ENCODE data around the gene TCOF1.
"Not testable (repeated sequence)": the region's sequence is repeated elsewhere in the genome, so short reads cannot be mapped to it uniquely, and the experiment has no call there.

TCOF1 gene

DNA sequence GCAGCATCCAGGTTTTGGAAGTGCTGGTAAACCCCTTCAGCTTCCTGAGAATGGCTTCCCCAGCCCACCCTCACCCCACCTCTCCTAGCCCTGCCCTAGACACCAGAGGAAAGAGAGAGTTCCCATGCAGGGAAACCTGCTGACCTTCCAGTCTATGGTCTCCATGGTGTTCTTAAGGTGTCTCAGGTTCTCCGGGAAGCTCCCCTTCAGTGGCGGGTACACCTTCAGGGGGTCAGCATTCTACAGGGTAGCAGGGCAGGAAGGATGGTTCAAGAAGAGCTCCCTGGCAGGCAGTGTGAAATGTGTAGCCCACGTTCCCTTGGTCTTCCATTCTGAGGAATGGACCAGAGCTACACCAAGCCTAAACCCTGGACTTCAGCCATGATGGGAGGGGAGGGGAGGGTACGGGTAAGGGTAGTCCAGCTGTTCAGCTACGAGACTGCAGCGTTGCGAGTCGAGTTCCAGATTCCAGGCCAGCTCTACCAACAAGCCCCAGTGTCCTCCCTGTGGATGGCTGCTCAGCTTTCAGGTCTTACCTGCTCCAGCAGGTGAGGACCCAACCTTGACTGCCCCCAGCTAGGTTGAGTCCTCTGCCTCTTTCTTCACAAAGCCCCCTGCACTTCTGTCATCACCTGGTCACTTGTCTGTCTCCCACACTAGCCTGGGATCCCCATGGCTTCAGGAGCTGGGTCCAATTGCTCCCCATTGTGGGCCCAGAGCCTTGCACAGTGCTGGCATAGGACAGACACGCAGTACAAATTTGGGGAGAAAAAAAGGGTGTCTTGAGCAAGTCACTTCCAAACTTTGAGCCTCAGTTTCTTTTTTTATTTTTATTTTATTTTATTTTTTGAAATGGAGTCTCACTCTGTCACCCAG is 47.7 kb downstream of the TCOF1 start:
- DNase-seq: no peak

DNA sequence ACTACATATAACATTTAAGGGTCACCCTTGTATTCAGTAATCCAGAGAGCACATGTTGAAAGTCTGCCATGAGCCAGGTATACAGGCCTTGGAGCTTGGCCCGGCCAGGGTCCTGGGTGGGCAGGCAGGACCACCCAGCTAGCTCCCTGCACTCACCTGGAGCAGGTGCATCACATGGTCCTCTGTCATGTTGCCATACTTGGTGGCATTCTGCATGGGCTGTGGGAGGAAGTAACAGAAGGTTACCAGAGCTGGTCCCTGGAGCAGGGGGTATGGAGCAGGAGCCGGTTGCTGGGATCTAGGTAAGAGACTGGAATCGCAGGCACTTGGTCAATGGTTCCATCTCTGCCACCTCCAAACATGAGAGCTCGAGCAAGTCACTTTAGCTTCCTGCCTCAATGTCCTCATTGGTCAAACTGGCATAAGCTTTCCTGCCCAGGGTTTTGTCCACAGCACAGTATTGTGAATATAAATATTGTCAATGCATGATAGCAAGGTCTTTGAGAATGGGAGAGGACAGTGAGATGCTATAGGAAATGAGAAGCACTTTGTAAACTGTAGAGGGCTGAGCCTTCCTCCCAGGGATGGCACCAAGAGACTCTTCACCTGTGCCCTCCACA is 48.7 kb downstream of the TCOF1 start:
- DNase-seq: no peak

- peak; percentile 11 for DNase-seq
Measured at GRCh38 chr5:150406723-150407095, 49.2 kb downstream of the TCOF1 start.

DNA sequence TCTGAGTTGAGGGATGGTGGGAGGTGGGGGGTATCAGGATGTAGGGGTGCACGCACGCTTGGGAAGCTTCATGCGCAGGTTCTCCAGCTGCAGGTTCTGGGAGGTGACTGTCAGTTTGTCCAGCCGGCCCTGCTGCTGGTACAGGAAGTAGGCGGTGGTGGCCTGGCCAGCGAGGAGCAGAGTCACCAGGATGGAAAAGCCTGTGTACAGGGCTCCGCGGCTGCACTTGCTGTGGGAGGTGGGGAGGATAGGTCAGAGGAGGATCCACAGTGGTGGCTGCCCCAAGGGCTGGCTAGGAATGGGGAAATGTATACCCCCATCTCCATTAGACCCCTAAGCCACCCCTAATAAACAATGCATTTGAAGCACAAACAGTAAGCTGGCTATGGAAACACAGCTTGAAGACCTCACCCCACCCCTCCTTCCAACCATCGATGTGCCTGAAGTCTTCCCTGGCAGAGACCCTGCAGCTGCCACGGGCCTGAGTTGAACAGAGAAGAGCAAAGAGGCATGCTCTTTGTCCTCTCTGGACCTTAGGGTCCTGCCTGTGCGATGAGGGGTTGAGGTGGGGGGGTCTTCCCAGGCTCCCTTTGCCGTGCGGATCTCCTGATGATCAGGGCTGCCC is 49.7 kb downstream of the TCOF1 start:
- no peak for DNase-seq

DNA sequence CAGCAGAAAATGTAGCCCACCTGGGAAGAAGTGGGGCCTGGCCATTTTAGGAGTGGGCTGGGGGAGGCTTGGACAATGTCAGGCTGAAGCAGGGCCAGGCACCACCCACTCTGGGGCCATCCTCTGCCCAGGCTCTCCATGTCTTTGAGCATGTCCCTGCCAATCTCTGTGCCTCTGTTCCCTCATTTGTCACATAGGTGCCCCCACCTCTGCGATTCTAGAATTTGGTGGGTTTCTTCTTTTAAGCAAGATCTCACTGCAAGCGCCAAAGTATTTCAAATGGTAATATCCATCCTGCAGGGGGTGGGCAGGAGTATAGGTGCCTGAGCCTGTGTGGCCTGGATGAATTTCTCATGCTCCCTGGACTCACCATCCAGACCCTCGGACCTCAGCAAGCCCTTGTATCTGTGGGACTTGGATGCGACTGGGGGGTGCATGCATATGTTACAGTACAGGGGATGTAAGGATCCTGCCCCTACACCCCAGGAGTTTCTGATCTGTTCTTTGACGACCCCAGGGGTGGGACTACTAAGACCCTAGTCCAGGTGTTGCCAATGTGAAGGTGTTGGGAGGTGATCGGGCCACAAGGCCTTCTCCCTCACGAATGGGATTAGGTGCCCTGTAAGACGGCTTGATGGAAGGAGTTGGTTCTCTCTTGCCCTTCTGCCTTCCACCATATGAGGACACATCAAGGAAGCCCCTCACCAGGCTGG is 50.9 kb downstream of the TCOF1 start:
- DNase-seq: no peak

DNA sequence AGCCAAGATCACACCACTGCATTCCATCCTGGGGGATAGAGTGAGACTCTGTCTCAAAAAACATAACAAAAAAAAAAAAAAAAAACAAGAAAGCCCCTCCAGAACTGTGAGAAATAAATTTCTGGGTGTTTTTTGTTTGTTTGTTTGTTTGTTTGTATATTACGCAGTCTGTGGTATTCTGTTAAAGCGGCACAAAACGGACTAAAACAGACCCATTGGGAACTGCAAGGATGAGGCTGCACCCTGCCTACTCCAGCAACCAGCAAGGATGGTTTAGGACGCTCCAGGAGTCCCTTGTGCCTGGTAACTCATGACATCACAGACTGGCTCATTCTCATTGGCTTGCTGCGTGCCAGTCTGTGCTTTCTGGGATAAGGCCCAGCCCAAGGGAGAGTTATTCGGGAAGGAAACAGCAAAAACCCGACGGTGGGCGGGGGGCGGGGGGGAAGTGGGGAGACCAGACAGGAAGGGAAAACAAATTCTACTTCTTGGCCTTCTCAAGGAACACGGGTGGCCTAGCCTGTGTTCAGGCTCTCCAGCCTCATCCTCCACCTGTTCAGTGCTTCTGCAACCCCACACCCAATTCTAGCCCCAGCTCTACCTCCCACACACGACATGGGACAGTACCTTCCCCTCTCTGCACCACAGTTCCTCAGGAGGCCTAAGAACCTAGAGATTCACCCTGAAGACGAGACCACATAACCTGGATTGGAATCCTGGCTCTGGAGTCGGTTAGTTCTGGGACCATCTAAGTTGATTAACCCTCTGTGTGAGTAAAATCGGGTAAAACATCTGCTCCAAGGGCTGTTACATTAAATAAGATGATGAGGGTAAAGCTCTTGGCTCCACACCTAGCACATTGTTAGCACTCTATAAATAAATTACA is 52.4 kb downstream of the TCOF1 start:
- DNase-seq: peak; percentile 75

DNA sequence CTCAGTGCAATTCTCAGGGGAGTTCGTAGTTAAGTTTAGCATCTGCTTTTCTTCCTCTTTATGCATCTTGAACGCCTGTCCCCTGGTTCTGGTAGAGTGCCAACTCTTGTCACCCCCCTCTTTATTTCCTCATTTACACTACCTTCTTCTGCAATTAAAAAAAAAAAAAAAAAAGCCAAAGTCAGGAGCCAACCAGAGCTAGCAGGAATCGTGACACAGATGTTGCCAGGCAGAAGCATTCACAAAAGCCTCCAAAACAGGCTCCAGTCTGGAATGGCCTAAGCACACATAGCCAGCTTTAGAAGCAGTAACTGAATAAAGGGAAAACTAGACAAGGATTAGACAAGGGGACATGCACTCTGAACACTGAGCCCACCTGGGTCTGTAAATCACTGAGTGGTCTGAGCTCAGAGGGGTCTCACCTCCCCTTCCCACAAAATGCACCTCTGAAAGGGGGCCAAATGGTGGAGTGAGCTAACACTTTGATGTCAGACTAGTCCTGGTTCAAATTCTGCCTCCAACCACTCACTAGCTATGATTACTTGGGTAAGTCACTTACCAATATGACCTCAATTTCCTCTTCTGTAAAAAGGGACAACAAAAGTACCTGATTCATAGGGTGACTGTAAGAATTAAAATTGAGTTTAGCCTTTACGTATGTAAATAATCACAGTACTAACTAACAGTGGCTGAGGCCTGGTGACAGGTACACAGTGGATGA is 53.2 kb downstream of the TCOF1 start:
- DNase-seq: peak; percentile 16

DNA sequence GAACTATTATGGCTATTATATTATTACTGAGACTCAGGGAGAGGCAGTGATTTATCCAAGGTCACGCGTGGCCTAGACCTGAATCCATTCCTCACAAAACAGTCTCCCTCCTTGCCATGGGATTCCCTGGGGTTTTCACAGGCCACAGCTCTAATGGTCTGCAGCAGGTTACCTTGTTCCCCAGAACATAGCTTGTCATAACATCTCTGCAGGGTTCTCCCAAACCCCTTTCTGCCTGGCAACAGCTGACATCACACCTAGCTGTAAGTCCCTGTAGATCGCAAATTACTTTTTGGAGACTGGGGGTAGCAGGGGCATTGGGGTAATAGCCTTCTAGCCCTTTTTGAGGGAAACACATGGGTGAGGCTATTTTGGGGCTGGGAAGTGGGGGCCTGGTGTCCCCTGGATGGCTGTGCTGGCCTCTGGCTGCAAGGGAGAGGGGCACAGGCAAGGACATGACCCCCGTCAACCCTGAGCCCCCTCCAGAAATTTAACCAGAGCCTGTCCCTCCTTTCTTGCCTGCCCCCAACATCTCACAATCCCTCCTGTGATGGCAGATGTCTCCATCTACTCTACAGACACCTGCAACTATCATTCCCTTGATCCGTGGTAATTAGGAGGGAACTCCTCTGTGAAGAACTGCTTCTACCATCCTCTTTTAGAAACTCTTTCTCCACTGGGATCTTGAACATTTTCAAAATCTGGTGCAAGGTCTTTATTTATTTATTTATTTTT is 53.9 kb downstream of the TCOF1 start:
- no peak for DNase-seq

DNA sequence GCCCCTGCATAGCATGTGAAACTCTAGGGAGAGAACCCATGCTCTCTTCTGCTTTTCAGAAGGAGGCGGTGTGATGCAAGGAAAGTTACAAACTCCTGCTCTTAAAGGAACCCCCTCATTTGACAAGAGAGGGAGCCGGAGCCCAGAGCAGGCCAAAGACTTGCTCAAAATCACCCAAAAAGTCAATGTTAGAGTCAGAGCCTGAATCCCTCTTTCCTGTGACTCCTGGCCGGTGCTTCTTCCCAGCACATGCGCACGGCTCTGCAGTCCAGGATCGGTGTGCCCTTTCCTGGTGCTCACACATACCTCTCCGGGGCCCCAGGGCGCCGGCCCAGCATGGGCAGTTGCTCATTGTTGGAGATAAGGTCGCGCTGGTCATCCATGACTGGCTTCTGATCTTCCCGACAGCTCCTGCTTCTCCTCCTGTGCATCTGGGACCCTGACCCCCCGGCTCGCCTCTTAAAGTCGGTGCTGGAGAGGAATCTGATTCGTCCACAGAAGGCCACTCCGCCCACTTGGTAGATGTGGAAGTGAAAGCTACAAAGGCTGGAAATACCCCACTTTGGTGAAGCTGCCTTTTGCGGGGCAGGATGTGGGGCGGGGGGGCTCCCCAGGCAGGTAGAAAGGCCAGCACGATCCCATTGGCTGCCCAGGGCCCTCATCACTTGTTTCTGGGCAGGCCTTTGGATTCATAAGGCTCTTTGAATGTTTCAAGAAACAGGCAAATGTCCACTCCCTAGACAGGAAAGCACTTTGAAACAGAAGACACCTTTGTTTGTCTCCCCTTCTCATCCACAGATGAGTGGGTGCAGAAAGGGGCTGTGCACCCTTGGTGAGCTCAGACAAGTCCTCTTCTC is 55.0 kb downstream of the TCOF1 start, which contains the start of gene CD74:
Gene CD74, minus strand, starts transcription at position 592 of the 857 bp plus-strand sequence. Its CDS starts 161 bp downstream, at position 431.
- DNase-seq: no peak

DNA sequence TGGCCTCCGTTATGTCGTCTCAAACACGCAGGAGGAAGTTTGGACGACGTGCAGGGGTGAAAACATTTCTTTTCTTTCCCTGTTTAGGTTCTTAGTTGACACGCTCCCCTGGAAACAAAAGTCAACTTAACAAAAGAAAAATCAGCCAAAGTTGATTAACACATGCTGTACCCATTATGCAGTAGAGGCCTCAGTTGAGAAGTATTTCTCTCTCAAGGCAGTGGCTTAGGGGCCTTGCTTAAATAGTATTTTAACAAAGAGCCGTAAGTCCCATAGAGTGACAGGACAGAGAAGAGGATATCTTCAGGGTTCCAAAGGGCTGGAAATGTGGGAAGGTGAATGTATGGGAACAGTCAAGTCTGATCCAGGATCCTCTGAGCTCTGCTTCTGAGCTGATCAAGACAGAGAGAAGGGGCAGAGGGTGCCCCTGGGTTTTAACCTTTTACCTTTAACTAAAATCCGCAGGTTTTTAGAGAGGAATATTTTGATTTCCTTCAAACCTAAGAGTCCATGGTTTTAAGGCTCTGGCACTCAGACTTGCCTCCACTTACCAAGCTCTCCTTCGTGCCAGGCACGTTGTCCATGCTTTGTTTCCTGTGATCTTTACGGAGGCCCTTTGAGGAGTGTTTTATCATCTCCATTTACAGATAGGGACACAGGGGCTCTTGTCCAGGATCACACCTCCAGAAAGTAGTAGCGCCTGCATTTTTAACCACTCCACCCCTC is 55.8 kb downstream of the TCOF1 start:
- no peak for DNase-seq

DNA sequence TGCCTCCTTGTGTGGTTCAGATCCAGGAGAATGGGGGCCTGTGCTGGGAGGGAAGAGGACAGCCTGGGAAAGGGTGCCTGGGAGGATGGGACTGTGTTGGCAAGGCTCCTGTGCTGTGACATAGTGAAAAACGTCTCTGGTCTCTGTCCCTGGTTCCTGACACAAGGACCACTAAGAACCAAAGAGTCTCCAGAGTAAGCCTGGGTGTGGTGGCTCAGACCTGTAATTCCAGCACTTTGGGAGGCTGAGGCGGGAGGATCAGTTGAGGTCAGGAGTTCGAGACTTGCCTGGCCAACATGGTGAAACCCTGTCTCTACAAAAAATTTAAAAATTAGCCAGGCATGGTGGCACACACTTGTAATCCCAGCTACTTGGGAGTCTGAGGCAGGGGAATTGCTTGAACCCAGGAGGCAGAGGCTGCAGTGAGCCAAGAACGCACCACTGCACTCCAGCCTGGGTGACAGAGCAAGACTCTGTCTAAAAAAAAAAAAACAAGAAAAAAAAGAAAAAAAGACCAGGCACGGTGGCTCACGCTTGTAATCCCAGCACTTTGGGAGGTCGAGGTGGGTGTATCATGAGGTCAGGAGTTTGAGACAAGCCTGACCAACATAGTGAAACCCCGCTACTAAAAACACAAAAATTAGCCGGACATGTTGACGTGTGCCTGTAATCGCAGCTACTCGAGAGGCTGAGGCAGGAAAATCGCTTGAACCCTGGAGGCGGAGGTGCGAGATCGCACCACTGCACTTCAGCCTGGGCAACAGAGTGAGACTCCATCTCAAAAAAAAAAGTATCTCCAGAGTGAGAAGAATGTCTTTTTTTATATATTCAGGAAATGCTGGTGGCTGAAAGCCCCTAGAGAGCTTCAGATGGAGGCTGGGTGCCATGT is 56.6 kb downstream of the TCOF1 start:
- not testable (repeated sequence) for DNase-seq

DNA sequence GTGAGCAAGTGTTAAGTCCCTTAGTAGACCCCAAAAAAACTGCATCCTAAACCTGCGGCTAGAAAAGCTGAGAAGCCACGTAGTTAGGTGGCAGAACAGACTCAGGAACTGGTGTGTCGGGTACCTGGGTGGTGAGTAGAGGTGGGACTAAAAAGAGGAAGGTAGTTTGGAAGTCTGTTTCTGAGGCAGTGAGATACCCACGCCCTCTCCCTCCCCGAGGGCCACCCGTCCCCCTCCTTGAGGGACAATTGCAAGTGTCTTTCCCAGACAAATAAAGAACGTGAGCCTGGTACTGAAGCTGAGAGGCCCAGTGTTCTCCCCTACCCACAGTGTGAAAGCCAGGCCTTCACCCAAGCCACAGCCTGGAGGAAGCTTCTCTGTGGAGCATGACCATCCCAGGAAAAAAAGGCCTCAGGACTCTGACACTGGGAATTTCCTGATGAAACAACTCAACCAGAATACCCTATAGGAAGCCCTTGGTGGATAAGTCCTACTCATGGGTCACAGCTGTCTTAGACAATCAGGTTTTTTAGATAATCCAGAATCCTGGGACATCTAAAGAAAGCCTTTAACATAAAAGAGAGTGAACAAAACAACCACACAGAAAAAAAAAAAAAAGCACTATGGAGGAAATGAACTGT is 62.3 kb downstream of the TCOF1 start:
- DNase-seq: no peak

- no peak for DNase-seq
Measured at GRCh38 chr5:150422075-150422474, 64.6 kb downstream of the TCOF1 start.

- no peak for DNase-seq
Measured at GRCh38 chr5:150422758-150423157, 65.3 kb downstream of the TCOF1 start.

- not testable (repeated sequence) for DNase-seq
Measured at GRCh38 chr5:150426165-150426564, 68.7 kb downstream of the TCOF1 start.

DNA sequence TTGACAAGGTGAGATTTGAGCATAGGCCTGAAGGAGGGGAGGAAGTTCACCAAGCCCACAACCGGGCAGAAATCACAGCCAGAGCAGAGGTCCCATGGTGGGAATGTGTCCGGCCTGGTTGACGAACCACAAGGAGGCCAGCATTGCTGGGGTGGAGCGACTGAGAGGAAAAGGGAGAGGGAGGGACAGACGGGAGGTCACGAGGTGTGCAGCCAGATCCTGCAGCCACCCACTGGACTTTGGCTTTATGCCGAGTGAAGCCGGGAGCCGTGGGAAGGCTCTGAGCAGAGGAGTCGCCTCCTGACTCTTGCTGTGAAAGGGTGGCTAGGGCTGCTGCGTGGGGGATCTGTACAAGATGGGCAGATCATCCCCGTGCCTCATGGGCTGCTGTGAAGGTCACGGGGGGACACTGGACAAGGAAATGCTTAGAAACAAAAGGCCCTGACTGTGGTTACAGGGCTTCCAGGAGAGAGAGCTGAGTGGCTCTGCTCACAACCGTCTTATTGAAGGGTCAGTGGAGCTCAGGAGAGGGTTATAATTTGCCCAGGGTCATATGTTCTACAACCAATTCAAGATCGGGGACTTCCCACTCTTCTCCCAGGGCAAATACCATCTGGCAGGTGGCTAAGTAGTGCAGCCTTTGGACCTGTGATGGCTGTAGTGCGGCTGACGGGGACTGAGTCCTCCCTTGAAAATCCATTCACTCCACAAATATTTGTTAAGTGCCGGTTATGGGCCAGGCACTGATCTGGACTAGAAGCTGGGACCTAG is 70.8 kb downstream of the TCOF1 start:
- DNase-seq: no peak

GRCh38 chr5:150428978-150429377 is 71.5 kb downstream of the TCOF1 start:
- no peak for DNase-seq
